ENCODE data around the gene FHL1.
"Not testable (repeated sequence)": the region's sequence is repeated elsewhere in the genome, so short reads cannot be mapped to it uniquely, and the experiment has no call there.

Gene FHL1

DNA sequence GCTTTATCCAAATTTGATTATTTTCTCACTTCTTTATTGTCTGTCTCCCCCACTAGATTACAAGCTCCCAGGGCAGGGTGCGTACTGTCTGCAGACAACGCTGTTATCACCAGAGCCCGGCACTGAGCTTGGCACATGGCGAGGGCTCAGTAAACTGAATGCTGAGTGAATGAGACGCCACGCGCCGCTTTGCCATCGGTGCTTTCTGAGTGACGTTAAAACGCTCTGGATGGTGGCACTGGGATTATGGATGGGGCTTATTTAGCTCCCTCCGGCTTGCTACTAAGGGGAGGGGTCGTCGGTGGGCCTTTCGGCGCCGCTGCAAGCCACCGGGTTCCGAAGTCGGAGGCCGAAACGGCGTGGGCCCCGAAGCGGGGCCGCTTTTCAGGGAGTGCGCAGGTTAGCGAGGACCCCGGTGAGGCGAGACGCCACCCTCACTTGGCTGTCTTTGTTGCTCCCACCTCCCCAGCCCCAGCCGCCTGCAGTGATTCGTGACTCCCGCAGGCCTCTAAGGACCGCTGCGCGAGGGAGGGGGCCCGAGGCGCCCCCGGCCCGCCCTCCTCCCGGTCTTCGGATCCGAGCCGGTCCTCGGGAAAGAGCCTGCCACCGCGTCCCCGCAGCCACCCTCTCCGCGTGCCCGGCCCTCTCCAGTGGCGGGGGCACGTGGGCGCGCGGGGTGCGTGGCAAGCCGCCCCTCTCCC lies 569 bp upstream of the FHL1 start:
- peak; percentile 9 for DNase-seq (ENCODE audit: low read depth)

DNA sequence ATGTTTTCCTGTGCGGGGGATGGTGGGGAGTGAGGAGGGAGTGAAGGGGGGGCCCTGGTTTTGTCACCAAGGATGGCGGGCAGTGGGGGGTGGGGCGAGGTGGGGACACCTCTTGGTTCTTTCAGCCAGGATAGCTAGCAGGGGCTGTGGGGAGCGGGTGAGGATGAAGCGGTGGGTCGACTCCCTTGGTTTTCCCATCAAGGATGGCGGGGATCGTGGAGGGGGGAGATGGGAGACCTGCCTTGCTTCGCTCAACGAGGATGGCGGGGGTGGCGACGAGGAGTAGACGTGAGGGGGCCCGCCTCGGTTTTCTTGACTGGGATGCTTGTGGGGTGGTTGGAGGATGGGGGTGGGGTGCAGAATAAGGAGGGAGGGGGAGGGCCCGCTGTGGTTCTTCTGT lies 643 bp downstream of the FHL1 start:
- no peak for DNase-seq (ENCODE audit: low read depth)

DNA sequence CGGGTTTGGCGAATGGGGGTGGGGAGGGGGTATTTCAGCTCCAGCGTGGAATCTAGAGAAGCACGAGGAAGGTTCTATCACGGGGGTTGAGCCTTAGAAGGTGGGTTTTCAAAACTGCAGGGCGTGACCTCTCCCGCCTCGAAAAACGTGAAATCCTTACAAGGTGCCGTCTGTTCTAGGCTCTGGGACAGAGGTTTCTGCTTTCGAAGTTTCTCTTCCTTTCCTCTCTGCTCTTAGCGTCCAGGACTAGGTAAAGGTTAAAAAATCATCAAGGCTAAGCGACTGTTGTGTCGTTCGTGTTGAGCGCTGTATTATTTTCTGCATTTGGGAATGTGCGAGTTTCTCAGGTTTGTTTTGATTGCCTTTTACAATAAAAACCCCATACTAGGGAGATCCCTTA lies 1.1 kb downstream of the FHL1 start:
- DNase-seq (ENCODE audit: low read depth) = no peak

DNA sequence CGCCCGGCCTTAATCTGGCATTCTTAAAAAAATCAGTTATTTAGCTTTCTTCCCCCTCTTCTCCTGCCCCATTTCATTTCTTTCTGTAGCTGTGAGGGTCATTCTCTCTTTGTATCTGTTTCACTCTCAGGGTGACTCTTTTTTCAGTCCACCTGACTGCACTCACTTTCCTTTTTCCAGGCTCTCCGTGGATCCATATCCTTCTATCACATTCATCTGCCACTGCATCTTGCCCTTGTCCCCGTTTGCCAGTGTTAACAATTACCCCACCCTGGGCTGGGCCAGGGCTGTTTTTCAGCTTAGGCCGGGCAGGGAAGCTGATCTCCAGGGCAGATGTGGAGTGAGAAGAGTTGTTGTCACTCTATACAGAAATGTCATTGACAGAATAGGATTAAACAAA lies 7.7 kb downstream of the FHL1 start:
- no peak for DNase-seq (ENCODE audit: low read depth)

DNA sequence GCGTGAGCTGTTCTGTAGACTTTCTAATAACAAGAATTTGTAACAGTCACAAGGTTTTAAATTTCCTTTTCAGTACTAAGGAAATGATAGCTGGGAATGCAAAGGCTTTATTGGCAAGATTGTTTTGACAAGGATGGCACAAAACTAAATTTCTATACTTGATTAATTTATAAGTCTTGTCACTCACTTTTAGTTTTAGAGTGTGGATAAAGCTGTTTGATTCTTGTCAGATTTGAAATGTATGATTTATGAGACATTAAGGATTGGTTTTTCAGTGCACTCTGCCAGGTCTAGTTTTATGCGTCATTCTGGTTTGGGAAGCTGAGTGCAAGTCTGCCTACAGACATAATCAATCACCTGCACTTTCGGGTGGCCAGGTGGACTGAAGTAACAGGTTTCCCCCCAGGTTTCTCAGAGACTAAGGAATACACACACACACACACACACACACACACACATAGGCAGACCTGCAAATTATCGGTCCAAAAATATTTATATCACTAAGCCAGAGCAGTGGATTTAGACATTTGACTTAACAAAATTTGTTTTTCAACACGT lies 9.3 kb downstream of the FHL1 start:
- no peak for DNase-seq (ENCODE audit: low read depth)

DNA sequence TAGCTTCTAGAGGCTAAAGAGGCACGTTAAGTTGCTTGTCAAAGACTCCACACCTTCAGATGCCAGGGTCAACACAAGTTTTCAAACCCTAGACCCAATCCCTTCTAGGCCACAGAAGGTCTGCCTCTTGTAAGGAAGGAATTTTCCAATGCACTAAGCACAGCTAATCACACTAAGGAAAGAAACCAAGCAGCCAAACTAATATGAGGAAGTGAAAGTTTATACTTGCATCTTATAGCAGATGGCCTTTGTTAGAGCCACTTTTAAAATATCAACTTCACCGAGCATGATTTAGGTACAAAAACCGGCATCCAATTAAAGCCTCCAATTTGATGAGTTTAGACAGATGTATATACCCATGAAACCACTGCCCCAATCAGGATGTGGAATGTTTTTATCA lies 9.9 kb downstream of the FHL1 start:
- no peak for DNase-seq (ENCODE audit: low read depth)

DNA sequence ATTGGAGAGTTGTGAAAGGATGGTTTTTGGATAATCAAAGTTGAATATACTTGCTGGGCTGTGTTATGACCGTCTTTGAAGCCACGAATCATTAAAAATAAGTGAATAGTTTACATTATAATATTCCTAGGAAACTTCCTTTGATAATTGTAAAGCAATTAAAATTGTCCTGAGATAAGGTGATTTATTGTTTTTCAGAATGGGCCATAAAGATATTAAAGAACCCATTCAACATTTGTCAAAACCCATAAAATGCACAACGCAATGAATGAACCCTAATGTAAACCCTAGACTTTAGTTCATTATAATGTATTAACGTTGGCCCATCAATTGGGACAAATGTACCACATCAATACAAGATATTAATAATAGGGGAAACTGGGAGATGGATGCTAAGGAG lies 11.4 kb downstream of the FHL1 start:
- DNase-seq (ENCODE audit: low read depth) = no peak

DNA sequence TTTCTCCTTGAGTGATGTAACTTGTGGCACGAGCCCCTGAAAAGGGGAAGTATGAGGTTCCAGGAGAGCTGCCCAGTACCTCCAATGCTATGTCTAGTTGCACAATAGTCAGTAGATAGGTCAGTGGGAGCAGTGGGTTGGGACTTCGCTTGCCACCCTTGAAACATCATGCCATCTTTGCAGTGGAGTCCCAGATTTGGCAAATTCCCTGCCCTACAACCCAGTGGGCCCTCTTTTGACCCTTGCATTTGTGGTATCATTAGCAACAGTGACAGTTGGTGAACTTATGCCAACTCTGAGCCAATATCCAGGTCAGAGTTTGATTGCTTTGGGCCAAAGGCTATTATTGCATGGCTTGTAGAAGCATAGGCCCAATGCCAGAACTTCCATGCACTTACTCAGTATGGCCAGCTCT lies 12.3 kb downstream of the FHL1 start:
- no peak for DNase-seq (ENCODE audit: low read depth)

DNA sequence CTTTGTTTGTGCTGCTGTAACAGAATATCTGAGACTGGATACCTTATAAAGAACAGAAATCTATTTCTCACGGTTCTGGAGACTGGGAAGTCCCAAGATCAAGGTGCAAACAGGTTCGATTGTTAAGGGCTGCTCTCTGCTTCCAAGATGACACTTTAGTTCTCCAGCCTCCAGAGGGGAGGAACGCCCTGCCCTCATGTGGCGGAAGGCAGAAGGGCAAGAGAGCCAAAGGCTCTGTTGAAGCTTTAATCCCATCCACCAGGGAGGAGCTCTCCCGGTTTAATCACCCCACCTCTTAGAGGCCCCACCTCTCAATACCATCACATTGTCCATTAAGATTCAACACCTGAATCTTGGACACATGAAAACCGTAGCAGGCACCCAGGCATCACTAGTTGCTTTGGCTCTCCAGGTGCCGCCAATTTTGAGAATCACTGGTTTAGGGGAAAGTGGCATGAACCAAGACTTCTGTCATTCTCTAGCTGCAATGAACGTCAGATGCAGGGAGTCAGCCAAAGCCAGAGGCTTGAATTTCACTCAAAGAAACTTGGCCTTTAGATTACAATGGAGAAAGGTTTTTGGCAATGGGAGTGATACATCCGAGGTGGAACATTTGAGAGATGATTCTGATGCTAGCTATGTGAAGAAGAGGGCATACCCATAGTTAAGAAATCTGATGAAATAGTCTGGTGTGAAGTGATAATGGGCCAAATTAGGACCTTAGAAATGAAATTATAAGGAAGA lies 15.7 kb downstream of the FHL1 start:
- peak; percentile 66 for DNase-seq (ENCODE audit: low read depth)

DNA sequence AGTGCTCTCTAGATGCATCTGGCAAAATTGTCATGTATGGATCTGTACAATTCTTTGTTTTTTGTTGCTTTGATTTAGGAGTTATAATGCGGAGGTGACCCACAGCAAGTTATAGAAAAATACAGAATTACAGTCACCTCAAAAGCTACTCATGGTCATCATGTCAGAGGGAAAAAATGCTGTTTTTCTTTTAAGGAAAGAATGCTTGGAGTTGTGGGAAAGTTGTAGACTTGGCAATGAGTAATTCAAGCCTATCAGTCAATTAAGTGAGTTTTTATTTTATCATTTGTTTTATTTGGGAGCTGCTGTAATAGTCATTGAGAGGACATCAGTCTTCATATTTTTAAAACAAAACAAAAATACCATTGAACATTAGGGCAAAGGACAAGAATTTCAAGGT lies 16.4 kb downstream of the FHL1 start:
- DNase-seq (ENCODE audit: low read depth) = peak; percentile 15

DNA sequence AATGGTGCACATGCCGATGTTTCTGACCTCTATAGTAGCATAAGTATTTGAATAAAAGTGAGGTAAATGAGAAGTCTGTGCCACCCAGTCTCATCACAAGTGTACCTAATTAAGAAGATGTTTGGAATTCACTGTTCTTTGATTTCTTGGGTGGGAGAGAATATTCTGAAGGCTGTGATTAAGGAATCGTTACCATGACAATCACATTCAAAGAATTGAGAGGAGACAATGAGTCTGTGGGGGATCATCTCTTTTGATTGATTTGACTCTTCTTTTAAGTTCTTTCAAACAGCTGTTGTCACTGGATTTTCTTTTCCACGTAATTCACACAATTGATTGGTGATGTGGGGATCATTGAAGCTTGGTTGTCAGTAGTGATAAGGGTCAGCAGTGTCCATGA lies 18.1 kb downstream of the FHL1 start:
- DNase-seq (ENCODE audit: low read depth) = no peak

DNA sequence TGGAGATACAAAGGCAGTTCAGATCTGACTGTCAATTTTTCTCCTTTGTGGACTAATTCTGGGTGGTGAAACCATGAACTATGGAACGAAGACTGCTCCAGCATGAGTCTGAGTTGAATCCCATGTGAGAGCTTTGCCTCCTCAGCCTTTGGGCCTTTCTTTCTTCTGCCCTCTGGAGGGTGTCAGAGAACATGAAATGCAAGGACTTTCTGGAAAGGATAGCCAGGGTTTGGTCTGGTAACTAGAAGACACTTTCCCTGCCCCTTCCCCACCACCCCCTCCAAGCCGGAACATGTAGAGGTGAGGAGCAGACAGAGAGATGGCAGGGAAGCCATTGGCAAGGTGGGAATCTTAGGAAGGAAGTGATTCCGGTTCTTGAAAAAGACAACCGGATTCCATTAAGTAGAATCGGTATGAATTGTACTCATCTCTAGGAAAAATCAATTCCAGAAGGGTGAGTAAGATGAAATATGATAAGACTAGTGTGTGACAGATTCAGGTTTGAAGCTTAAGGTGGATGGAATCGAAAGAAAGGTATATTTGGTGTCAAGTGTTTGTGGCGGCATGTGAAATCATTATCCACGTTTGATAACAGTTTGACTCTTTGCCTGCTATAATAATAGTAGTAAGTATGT lies 19.0 kb downstream of the FHL1 start:
- peak; percentile 47 for DNase-seq (ENCODE audit: low read depth)

DNA sequence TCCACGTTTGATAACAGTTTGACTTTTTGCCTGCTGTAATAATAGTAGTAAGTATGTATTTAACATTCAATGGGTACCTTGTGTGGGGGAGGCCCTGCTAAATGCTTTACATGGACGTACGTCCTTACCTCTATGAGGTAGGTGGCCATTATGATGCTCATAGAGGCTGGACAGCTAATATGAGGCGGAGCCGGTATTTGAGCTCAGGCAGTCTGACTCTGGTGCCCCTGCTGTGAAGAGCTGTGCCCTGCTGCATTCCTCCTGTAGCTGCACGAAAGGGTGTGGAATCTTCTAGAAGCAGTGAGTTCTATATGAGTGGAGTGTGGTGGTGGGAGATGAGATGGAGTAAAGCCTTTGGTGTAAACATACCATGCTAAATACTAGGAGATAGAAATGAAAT lies 20.7 kb downstream of the FHL1 start:
- not testable (repeated sequence) for DNase-seq (ENCODE audit: low read depth)

DNA sequence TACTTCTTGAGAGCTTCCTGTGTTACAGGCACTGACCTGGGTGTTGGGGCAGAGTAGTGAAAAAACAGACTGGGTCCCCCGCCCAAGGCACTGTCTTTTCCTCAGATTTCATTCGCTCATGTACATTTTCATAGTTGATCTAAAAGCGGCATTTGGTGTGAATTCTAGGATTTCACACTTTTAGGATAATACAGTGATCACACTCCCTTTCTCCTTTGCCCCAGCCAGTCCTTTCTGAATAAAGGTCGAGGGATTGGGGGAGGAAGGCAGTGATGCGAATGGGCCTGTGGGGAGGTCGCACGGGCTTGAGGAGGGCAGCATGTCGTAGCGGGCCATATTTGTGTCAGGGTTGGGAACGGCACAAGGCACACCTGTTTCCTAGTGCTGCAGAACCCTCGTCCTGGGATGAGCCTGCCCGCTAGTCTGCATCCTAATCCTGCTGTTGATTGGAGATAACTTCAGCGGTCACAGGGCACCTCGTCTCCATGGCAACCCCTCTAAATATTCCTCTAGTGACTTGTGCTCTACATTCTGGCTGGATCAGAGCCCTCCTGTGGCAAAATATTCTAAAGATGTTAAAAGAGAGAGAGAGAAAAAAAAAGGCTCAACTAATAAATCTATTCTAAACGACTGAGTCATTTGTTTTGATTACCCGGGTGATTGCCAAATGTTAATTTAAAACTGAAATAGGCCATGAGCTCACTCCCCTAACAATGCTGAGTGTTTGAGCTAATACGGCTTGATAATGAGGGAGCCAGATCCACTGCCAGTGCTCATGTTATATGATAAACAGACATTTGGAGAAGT lies 21.8 kb downstream of the FHL1 start:
- peak; percentile 79 for DNase-seq (ENCODE audit: low read depth)

DNA sequence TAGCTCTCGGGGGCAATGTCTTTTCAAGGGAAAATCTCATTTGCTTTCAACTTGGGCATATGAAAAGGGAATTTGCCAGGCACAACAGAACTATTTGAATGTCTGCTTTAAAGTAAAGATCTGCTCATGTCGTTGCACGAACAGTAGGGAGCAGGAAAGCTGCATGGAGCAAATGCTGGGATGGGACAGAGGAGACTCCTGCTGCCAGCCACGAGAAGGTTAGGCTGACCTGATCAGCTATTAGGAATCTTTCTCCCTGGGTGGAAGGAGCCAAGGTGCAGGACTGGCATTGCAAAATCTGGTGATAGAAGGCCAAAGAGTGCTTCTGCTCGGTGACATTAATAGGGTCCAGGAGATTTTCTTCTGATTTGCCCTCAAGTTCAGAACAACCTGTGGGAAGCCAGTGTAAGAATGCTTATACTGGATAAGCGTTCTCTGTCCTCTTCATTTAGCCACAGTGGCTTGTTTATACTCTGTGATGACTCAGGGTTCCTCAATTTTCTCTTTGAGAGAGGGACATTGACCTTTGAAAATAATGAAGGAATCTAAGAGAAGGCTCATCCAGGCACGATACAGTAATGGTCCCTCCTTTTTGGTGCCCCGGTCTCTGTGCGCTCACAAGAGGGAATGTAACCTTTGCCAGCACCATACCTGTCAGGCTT lies 22.9 kb downstream of the FHL1 start:
- DNase-seq (ENCODE audit: low read depth) = peak; percentile 62

DNA sequence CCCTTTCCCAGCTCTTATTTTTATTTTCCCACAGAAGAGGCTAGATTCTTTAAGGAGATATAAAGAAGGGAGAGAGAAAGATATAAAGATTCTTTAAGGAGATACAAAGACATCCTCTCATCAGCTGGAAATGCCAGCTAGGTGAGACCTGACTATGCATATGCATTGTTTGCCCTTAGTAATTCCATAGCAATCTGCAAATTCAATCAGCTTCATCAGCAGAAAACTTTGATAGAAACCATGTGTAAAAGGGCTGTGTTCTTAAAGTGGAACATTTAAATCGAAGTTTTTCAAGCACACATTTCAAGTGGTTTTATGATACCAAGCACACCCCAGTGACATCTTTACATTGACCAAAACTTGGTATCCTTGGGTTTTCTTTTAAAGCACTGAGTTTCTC lies 24.1 kb downstream of the FHL1 start:
- DNase-seq (ENCODE audit: low read depth) = no peak

DNA sequence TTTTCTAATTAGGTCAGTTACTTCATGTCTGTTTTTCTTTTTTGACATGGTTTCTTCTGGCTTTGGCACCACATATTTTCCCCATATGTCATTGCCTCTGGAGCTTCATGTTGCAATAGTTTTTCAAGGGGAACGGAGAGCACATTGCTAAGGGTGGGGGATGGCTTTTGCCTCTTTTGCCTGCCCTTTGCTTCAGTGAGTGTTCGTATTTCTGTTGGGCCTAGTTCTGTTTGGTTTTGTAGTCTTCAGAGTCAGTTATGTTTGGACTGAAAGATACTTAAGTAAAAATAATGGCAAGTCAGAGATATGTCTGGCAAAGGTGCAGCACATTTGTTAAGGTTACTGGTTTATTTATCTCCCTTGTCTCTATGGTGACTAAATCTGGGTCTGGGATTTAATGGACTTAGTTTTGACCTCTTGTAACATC lies 29.1 kb downstream of the FHL1 start:
- DNase-seq (ENCODE audit: low read depth) = peak; percentile 76

DNA sequence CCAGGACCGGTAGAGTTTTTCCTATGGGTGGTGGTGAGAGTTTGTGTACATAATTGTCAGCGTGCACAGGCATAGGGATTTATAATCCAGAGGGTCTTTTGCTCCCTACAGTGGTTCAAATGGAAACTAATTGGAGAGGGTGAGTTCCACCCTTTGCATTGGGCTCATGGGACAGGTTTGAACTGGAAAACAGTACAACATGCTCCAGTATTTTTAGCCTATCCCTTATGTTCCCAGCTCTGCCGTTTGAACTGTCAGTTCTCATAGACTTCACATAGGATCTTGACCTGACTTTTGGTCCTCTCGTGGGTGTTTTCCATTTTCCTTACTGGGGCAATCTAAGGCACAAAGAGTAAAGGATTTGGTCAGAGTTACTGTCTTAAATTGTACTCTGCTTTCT lies 31.8 kb downstream of the FHL1 start:
- DNase-seq (ENCODE audit: low read depth) = no peak

DNA sequence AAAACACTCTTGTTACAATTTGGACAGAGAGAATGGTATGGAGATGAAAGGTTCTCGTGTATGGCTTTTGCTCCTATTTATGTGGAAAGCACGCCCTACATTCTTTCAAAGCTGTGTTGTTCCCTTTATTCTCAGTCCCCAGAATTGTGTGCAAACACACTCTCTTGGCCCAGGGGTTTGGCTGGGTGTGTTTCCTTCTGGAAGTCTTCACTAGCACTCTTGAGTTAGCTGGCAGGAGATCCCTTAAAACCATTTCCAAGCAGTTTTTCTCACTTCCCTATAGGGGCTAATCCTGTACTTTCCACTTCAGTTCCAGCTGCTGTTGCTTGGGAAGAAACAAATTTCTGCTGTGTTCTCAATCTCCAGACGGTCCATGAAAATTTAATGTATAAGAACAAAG lies 35.1 kb downstream of the FHL1 start:
- DNase-seq (ENCODE audit: low read depth) = no peak

DNA sequence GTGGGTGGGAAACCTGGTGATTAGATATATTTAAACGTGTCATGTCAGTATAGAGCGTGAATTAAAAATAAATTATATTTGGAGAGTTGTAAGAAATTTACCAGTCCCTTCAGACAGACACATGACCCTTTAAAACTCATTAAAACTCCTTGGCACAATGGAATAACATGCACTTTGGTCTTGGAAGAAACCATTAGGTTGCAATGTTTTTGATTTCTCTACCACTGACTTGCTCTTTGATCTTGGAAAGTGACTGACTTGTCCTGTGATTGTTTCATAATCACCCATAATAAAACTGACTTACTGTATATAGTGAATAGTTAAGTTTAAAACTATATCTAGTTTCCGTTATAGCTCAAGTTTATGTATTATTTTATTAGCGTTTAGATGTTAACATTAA lies 35.8 kb downstream of the FHL1 start:
- no peak for DNase-seq (ENCODE audit: low read depth)

DNA sequence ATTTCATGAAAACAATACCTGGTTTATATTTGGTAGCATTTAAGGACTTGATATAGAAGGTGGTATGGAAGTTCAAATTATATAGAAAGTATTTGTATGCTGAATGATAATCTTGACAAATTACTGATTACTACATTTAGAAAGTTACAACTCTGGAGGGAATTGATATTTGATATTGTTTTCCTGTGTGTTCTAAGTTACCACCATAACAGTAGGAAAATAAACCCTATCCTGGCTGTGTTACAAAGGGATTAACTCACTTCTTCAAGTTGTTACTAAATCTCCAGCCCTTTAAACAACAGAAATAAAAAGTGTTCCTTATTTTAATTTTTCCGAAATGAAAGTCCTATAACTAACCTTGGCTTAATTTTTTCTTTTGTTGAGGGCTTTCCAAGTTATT lies 36.6 kb downstream of the FHL1 start:
- DNase-seq (ENCODE audit: low read depth) = no peak
